Esophagus muscularis mucosa (tissue), 4 donors: ENCODE data around the gene AKT2.

Source experiments
- EP300 ChIP-seq: sonication (generic); formaldehyde crosslinking; IDR thresholded peaks from one replicate; pipeline ENCODE4 v1.6.1; 2017; ENCODE audit warnings: antibody characterized with exemption
- POLR2A ChIP-seq: fragments of 450-650 bp; IDR thresholded peaks from one replicate; pipeline ENCODE4 v1.6.1; 2017; ENCODE audit warnings: antibody characterized with exemption, moderate library complexity, mild to moderate bottlenecking, low read depth
- POLR2AphosphoS5 ChIP-seq, 2 donors: sonication (generic); formaldehyde crosslinking; IDR thresholded peaks; one replicate each; pipeline ENCODE4 v1.6.1; 2017; ENCODE audit warnings: antibody characterized with exemption in 2 of 2
- TF ChIP-seq, protein P1 (sequence below), 3 experiments: fragments of 200-600 bp in 2 of 3; fragments of 450-650 bp in 1 of 3; sonication (generic) in 2 of 3; IDR thresholded peaks; one replicate each; pipeline ENCODE4 v1.5.1; 2017 to 2019; ENCODE audit warnings: antibody characterized with exemption in 3 of 3, mild to moderate bottlenecking in 2 of 3, moderate library complexity in 1 of 3

DNA sequence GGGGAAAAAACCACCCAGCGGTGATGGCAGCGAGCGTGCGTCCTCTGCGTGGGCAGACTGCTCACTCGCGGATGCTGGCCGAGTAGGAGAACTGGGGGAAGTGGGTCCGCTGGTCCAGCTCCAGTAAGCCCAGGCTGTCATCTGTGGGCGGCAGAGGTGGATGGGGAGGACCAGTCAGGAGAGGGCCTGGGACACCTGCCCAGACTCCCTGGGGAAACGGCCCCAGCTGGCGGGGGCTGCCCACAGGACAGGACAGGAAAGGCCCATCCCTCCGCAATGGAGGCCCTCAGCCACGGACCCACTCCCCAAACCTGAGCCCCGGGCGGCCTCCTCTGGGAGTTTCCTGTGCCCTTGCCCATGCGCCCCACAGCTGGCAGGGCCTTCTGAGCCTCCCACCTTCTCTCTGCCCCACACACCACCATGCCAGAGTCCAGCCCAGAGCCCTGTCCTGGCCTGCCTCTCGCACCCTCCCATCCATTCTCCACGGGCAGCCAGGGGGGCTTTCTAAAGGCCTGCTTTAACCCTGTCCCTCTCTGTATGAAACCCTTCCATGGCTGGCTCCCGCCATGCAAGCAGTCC lies 51.2 kb downstream of the AKT2 start:
- TF ChIP-seq, protein P1, sequence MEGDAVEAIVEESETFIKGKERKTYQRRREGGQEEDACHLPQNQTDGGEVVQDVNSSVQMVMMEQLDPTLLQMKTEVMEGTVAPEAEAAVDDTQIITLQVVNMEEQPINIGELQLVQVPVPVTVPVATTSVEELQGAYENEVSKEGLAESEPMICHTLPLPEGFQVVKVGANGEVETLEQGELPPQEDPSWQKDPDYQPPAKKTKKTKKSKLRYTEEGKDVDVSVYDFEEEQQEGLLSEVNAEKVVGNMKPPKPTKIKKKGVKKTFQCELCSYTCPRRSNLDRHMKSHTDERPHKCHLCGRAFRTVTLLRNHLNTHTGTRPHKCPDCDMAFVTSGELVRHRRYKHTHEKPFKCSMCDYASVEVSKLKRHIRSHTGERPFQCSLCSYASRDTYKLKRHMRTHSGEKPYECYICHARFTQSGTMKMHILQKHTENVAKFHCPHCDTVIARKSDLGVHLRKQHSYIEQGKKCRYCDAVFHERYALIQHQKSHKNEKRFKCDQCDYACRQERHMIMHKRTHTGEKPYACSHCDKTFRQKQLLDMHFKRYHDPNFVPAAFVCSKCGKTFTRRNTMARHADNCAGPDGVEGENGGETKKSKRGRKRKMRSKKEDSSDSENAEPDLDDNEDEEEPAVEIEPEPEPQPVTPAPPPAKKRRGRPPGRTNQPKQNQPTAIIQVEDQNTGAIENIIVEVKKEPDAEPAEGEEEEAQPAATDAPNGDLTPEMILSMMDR (IDR thresholded peaks at IDR 0.05) = no peak
- no peak for TF ChIP-seq POLR2A
- TF ChIP-seq POLR2AphosphoS5 (IDR thresholded peaks at IDR 0.05) = no peak
- no peak for TF ChIP-seq EP300
